IMR-90 (cell line): ENCODE measurements around the gene CPAMD8.

Source experiments
- BHLHE40 ChIP-seq: fragments of 150-350 bp; IDR thresholded peaks from 2 replicates; pipeline ENCODE4 v1.6.1; 2016; ENCODE audit warnings: mild to moderate bottlenecking, low read depth, low read length
- CEBPB ChIP-seq: IDR thresholded peaks from 2 replicates; pipeline ENCODE4 v1.6.1; 2012; ENCODE audit warnings: low read depth, low read length, improper control_type of control experiment
- CHD1 ChIP-seq: IDR thresholded peaks from 2 replicates; pipeline ENCODE4 v1.6.1; 2012; ENCODE audit warnings: low read depth, low read length, improper control_type of control experiment
- FOS ChIP-seq: fragments of 150-350 bp; IDR thresholded peaks from 2 replicates; pipeline ENCODE4 v1.6.1; 2016; ENCODE audit warnings: low read depth, low read length
- MAFK ChIP-seq: IDR thresholded peaks from 2 replicates; pipeline ENCODE4 v1.6.1; 2012; ENCODE audit warnings: low read depth, low read length, improper control_type of control experiment
- MXI1 ChIP-seq: IDR thresholded peaks from 2 replicates; pipeline ENCODE4 v1.6.1; 2012; ENCODE audit warnings: low read depth, mild to moderate bottlenecking, low read length, moderate library complexity, borderline replicate concordance
- POLR2A ChIP-seq: IDR thresholded peaks from 2 replicates; pipeline ENCODE4 v1.6.1; 2012; ENCODE audit warnings: mild to moderate bottlenecking, low read depth, low read length
- RAD21 ChIP-seq: IDR thresholded peaks from 2 replicates; pipeline ENCODE4 v1.6.1; 2012; ENCODE audit warnings: low read length, improper control_type of control experiment
- RCOR1 ChIP-seq: IDR thresholded peaks from 2 replicates; pipeline ENCODE4 v1.6.1; 2012; ENCODE audit warnings: mild to moderate bottlenecking, low read length, improper control_type of control experiment; ENCODE audit not compliant: insufficient replicate concordance
- RFX5 ChIP-seq: IDR thresholded peaks from 2 replicates; pipeline ENCODE4 v1.8.0; 2012; ENCODE audit warnings: low read depth, mild to moderate bottlenecking, low read length, moderate library complexity
- SMC3 ChIP-seq: fragments of 150-350 bp; IDR thresholded peaks from 2 replicates; pipeline ENCODE4 v1.6.1; 2016; ENCODE audit warnings: low read depth, mild to moderate bottlenecking, antibody characterized with exemption, low read length, moderate library complexity
- USF2 ChIP-seq: fragments of 150-350 bp; IDR thresholded peaks from 2 replicates; pipeline ENCODE4 v1.6.1; 2017; ENCODE audit warnings: mild to moderate bottlenecking, antibody characterized with exemption, low read length, low read depth
- TF ChIP-seq, protein P1 (sequence below): conservative IDR thresholded peaks from 2 replicates; pipeline ENCODE4 v1.5.1; 2012; ENCODE audit warnings: mild to moderate bottlenecking, low read depth, low read length, improper control_type of control experiment

GRCh38 chr19:17021328-17021727 is 5.3 kb downstream of the CPAMD8 start:
- no peak for TF ChIP-seq POLR2A
- TF ChIP-seq MAFK, result no peak
- no peak for TF ChIP-seq BHLHE40
- TF ChIP-seq CEBPB, result no peak
- TF ChIP-seq RFX5, result no peak
- TF ChIP-seq, protein P1, sequence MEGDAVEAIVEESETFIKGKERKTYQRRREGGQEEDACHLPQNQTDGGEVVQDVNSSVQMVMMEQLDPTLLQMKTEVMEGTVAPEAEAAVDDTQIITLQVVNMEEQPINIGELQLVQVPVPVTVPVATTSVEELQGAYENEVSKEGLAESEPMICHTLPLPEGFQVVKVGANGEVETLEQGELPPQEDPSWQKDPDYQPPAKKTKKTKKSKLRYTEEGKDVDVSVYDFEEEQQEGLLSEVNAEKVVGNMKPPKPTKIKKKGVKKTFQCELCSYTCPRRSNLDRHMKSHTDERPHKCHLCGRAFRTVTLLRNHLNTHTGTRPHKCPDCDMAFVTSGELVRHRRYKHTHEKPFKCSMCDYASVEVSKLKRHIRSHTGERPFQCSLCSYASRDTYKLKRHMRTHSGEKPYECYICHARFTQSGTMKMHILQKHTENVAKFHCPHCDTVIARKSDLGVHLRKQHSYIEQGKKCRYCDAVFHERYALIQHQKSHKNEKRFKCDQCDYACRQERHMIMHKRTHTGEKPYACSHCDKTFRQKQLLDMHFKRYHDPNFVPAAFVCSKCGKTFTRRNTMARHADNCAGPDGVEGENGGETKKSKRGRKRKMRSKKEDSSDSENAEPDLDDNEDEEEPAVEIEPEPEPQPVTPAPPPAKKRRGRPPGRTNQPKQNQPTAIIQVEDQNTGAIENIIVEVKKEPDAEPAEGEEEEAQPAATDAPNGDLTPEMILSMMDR, result no peak
- TF ChIP-seq CHD1, result no peak
- TF ChIP-seq RAD21, result no peak
- TF ChIP-seq MXI1, result no peak
- TF ChIP-seq RCOR1, result no peak
- no peak for TF ChIP-seq FOS
- TF ChIP-seq SMC3, result no peak
- TF ChIP-seq USF2, result no peak
